Lung (tissue), 12 donors: ENCODE data around the gene PPP2R2C. TPM values are rescaled to one million over a fixed set of nuclear protein-coding genes. Genes with fewer than 3 reads are reported as not detected.

Source experiments
- ATAC-seq: fragments of 200-7000 bp; cut with Tn5 transposase; one replicate; pipeline ENCODE4 v1.9.1; 2020; ENCODE audit warnings: moderate number of reproducible peaks; ENCODE audit not compliant: insufficient read depth, low FRiP score
- DNase-seq, 3 donors: peaks; one replicate each; pipeline ENCODE4 v3.0.0-alpha.2; 2013 to 2017
- H3K27ac ChIP-seq, 2 donors: one replicate each; pipeline ENCODE4 v1.5.1; 2013; ENCODE audit warnings: mild to moderate bottlenecking in 2 of 2, moderate library complexity in 2 of 2, control low read depth in 1 of 2, inconsistent platforms in 1 of 2, low read depth in 1 of 2, low read length in 1 of 2
- H3K27me3 ChIP-seq, 3 donors: one replicate each; pipeline ENCODE4 v1.5.1; 2013; ENCODE audit warnings: low read length in 2 of 3; ENCODE audit not compliant: control insufficient read depth in 3 of 3, insufficient read depth in 3 of 3
- H3K36me3 ChIP-seq, 4 donors: one replicate each; pipeline ENCODE4 v1.5.1; 2013; ENCODE audit warnings: low read length in 4 of 4, mild to moderate bottlenecking in 1 of 4, moderate library complexity in 1 of 4; ENCODE audit not compliant: control insufficient read depth in 4 of 4, insufficient read depth in 4 of 4
- H3K4me1 ChIP-seq, 5 donors: one replicate each; pipeline ENCODE4 v1.5.1; 2013; ENCODE audit warnings: low read length in 5 of 5, mild to moderate bottlenecking in 2 of 5, moderate library complexity in 1 of 5; ENCODE audit not compliant: control insufficient read depth in 5 of 5, insufficient read depth in 5 of 5
- H3K4me3 ChIP-seq: one replicate; pipeline ENCODE4 v1.5.1; 2013; ENCODE audit warnings: mild to moderate bottlenecking, control low read depth, moderate library complexity
- H3K9ac ChIP-seq, 2 donors: one replicate each; pipeline ENCODE4 v1.5.1; 2013; ENCODE audit warnings: low read length in 2 of 2, control low read depth in 1 of 2; ENCODE audit not compliant: insufficient read depth in 1 of 2
- H3K9me3 ChIP-seq, 4 donors: one replicate each; pipeline ENCODE4 v1.5.1; 2013; ENCODE audit warnings: low read length in 3 of 4, mild to moderate bottlenecking in 1 of 4, moderate library complexity in 1 of 4; ENCODE audit not compliant: control insufficient read depth in 4 of 4, insufficient read depth in 3 of 4
- CTCF ChIP-seq: IDR thresholded peaks from 2 replicates; pipeline ENCODE4 v1.5.1; 2012; ENCODE audit warnings: mild to moderate bottlenecking; ENCODE audit errors: control extremely low read depth, extremely low read depth
- WGBS, 2 donors: extraction: QIAGEN DNeasy Blood & Tissue Kit; methylation state at CpG; one replicate each; pipeline ENCODE4 v1.1.7; 2013; 5-methylcytosine and 5-hydroxymethylcytosine counted together
- polyA plus RNA-seq, 2 donors: library from polyadenylated mRNA; stranded (reverse); fragments of 200-250 nt; gene quantifications; one replicate each; pipeline ENCODE4 v1.2.1, GENCODE V29; 2013
- total RNA-seq, 2 donors: library from RNA; depleted of rRNA in 1 of 2; stranded (reverse); fragments of >200 nt in 1 of 2; gene quantifications; one replicate each; pipeline ENCODE4 v1.2.1, GENCODE V29; 2014 to 2021
- donor health status: control.
- donor health status: control.
- donor health status: Bipolar disorder and iron deficiency.
- donor health status: healthy.
- donor health status: DM: yes; HTN: yes; CAD: no.

PPP2R2C gene
- total and polyA plus RNA-seq, 4 donors, result 0.03 to 0.57 (median 0.04) TPM

GRCh38 chr4:6373541-6374410 lies 98.6 kb downstream of the PPP2R2C start:
- Histone ChIP-seq H3K4me1 (no peaks in the 10 kb centered on the region), H3K9ac (no peak overlapping the region), H3K27ac (no peak overlapping the region), H3K4me3 (no peak overlapping the region), H3K36me3 (no peaks in the 10 kb centered on the region), H3K27me3 (peaks cover 0 to 7% (median 0%) of the 10 kb centered on the region in 3 donors), H3K9me3 (no peaks in the 10 kb centered on the region)
- 75 to 77% methylated on average over 12 of the region's 12 CpGs for WGBS, 2 donors
- no peak for TF ChIP-seq CTCF
- DNase-seq, result no peak
- ATAC-seq, result no peak

GRCh38 chr4:6372649-6373525 lies 99.5 kb downstream of the PPP2R2C start:
- no peaks in the 10 kb centered on the region for H3K4me1 ChIP-seq
- no peaks in the 10 kb centered on the region for H3K36me3 ChIP-seq
- no peak overlapping the region for H3K4me3 ChIP-seq
- TF ChIP-seq CTCF, result no peak
- ATAC-seq, result no peak
- H3K9me3 ChIP-seq, result no peaks in the 10 kb centered on the region
- peak in 2 of 3 donors; percentile 28 to 33 for DNase-seq
- no peak overlapping the region for H3K27ac ChIP-seq
- 86 to 87% methylated on average over 14 of the region's 14 CpGs for WGBS, 2 donors
- H3K27me3 ChIP-seq, result peaks cover 0 to 10% (median 2%) of the 10 kb centered on the region in 3 donors
- H3K9ac ChIP-seq, result no peak overlapping the region

GRCh38 chr4:6371812-6372211 lies 100.6 kb downstream of the PPP2R2C start:
- WGBS, 2 donors, result 86 to 87% methylated on average over 13 of the region's 13 CpGs
- H3K9ac ChIP-seq, result no peak overlapping the region
- no peak overlapping the region for H3K4me3 ChIP-seq
- H3K4me1 ChIP-seq, result no peaks in the 10 kb centered on the region
- no peak overlapping the region for H3K27ac ChIP-seq
- TF ChIP-seq CTCF, result no peak
- H3K27me3 ChIP-seq, result peaks cover 0 to 13% (median 2%) of the 10 kb centered on the region in 3 donors
- ATAC-seq (no peak), DNase-seq (no peak)
- H3K9me3 ChIP-seq, result no peaks in the 10 kb centered on the region
- H3K36me3 ChIP-seq, result no peaks in the 10 kb centered on the region
